GM10266 (cell line): ENCODE results near the gene IMMP2L.
"Not testable (repeated sequence)": the region's sequence is repeated elsewhere in the genome, so short reads cannot be mapped to it uniquely, and the experiment has no call there.

Source experiments
- DNase-seq: peaks from one replicate; pipeline ENCODE4 v3.0.0; 2012; ENCODE audit errors: extremely low spot score
- TF ChIP-seq, protein P1 (sequence below): IDR thresholded peaks from 2 replicates; pipeline ENCODE4 v1.5.1; 2012; ENCODE audit warnings: mild to moderate bottlenecking, low read depth; ENCODE audit not compliant: control insufficient read depth, insufficient read depth; ENCODE audit errors: missing control alignments

The IMMP2L gene

DNA sequence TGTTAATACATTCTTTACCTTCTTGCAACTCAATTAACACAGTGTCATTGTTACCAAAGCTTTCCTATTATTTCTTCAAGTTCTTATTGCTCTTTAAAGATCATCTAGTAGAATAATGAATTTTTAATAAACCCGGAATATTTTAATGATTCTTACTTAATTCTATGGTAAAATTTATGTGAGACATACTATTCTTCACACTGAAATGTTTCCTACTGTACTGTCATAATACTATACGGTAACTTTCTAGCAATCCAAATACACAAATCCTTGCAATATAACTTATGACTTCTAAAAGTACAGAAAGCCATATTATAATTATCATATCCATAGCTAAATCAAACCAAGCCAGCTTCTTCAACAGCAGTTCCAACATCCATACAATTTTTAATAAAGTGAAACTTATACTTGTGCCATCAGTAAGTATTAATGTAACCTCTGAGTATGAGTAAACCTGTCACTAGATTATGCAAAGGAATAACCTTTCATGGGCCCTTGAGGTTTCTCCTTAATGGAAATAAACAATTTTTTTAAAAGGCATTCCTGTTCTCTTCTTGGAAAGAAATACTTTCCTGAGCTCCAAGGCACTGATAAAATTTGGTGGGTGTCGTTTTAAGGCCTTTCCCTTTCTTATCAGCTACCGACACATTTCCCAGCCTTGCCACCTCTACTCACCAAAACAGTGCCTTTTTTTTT is 87.4 kb downstream of the IMMP2L start:
- no peak for DNase-seq
- TF ChIP-seq, protein P1, sequence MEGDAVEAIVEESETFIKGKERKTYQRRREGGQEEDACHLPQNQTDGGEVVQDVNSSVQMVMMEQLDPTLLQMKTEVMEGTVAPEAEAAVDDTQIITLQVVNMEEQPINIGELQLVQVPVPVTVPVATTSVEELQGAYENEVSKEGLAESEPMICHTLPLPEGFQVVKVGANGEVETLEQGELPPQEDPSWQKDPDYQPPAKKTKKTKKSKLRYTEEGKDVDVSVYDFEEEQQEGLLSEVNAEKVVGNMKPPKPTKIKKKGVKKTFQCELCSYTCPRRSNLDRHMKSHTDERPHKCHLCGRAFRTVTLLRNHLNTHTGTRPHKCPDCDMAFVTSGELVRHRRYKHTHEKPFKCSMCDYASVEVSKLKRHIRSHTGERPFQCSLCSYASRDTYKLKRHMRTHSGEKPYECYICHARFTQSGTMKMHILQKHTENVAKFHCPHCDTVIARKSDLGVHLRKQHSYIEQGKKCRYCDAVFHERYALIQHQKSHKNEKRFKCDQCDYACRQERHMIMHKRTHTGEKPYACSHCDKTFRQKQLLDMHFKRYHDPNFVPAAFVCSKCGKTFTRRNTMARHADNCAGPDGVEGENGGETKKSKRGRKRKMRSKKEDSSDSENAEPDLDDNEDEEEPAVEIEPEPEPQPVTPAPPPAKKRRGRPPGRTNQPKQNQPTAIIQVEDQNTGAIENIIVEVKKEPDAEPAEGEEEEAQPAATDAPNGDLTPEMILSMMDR, result no peak

DNA sequence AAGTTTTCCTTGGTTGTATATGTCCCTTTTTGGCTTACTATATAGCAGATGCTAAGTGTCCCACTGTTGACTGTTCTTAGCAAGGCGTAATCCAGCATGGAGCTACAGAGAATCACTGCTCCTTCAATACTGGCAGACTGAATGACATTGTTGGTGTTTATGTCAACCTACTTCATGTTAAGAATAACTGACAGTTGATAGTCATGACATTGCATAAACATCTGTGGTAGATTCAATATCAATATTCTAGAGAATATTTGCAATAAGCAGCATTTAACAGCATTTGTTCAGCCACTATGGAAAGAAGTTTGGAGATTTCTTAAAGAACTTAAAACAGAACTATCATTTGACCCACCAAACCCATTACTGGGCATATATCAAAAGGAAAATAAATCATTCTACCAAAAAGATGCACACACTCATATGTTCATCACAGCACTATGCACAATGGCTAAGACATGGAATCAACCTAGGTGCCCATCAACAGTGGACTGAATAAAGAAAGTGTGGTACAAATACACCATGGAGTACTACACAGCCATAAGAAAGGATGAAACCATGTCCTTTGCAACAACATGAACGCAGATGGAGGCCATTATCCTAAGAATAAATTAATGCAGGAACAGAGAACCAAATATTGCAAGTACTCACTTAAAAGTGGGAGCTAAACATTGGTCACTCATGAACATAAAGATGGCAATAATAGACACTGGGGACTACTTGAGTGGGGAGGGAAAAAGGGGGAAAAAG is 88.7 kb downstream of the IMMP2L start:
- TF ChIP-seq, protein P1, result no peak
- no peak for DNase-seq

DNA sequence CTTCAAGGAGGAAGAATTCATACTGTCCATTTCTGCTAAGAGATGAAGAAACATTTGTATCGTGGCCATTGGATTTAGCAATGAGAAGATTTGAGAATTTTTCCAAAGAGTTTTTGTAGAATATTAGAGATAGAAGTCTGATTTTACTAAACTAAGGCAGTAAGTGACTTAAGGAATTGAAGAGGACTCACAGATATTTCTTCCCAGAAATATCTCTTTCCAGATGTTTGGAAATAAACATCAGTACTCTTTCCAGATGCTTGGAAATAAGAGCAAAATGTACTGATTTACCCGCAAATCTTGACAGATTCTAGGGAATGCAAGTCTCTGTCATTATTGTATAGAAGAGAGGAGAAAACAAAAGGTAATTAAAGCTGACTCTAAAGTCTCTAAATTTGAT is 91.3 kb downstream of the IMMP2L start:
- TF ChIP-seq, protein P1, result no peak
- DNase-seq, result no peak

DNA sequence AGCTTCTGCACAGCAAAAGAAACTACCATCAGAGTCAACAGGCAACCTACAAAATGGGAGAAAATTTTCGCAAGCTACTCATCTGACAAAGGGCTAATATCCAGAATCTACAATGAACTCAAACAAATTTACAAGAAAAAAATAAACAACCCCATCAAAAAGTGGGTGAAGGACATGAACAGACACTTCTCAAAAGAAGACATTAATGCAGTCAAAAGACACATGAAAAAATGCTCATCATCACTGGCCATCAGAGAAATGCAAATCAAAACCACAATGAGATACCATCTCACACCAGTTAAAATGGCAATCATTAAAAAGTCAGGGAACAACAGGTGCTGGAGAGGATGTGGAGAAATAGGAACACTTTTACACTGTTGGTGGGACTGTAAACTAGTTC is 92.4 kb downstream of the IMMP2L start:
- DNase-seq, result not testable (repeated sequence)

DNA sequence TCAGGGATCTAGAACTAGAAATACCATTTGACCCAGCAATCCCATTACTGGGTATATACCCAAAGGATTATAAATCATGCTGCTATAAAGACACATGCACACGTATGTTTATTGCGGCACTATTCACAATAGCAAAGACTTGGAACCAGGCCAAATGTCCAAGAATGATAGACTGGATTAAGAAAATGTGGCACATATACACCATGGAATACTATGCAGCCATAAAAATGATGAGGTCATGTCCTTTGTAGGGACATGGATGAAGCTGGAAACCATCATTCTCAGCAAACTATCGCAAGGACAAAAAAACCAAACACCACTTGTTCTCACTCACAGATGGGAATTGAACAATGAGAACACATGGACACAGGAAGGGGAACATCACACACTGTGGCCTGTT is 96.5 kb downstream of the IMMP2L start:
- not testable (repeated sequence) for DNase-seq

DNA sequence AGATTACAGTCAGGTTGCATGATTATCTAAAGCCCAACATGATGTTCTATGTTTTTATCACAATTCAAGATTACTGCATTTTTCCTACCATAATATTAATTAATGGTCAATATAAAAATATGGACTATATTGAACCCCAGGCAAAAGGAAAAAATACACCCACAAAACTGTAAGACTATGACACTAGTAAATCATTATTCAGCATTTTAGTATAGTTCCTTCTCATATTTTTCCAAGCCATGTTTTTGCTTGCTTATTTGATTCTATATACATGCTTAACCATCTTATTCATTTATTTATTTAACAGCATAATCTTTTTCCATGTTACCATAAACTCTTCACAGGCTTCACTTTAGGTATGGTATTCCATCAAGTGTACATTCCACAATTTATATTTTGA is 101.6 kb downstream of the IMMP2L start:
- TF ChIP-seq, protein P1, result no peak
- no peak for DNase-seq

DNA sequence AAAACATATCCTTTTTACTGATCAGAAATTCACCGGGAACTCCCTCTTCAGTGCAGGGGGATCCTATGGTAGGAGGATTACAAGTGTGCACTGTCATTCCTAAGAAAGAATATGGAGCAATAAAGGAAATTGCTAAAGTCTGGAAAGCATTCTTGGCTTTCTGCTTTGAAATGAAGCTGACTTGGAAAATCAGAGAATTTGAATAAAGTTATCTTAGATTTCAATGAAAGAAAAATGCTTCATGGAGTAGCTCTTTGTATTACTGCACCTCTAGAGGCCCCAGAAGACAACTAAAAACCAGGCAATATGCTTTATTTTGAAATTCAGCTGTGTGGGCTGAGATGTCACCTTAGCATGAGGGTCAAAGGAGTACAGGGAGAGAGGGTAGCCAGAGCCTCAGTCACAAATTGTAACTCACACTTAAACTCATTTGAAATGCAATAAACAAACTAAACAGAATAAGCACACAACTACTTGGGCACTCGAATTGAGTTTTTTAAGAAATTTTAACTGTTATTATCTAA is 102.5 kb downstream of the IMMP2L start:
- DNase-seq, result no peak
- TF ChIP-seq, protein P1, result no peak

DNA sequence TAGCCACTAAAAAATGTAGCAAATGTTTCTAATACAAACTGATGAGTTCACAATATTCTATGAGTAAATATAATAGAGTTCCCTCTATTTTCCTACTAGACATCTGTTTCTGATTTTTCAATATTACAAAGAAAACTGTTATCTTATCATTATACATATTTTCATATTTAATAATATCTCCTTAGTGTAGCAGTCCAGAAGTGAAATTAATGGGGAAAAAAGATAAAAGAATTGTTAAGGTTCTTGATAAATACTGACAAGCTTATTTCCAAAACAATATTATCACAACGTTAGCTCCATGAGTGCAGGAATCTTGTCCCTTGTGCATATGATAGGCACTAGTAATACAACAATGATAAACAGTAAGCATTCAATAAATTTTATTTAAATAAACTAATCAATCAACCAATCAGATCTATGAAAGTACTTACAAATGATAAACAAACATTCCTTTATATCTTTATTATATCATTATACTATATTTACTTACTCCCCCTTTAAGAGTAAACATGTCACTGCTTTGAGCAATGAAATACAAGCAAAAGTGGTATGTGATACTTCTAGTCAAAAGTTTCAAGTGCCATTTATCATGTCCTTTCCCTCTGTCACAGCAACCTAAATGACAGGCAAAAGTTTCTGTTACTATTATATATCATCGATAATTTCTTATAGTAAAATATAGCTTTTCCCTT is 103.1 kb downstream of the IMMP2L start:
- DNase-seq, result no peak
- TF ChIP-seq, protein P1, result no peak

DNA sequence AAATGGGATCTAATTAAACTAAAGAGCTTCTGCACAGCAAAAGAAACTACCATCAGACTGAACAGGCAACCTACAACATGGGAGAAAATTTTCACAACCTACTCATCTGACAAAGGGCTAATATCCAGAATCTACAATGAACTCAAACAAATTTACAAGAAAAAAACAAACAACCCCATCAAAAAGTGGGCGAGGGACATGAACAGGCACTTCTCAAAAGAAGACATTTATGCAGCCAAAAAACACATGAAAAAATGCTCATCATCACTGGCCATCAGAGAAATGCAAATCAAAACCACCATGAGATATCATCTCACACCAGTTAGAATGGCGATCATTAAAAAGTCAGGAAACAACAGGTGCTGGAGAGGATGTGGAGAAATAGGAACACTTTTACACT is 111.6 kb downstream of the IMMP2L start:
- not testable (repeated sequence) for DNase-seq

DNA sequence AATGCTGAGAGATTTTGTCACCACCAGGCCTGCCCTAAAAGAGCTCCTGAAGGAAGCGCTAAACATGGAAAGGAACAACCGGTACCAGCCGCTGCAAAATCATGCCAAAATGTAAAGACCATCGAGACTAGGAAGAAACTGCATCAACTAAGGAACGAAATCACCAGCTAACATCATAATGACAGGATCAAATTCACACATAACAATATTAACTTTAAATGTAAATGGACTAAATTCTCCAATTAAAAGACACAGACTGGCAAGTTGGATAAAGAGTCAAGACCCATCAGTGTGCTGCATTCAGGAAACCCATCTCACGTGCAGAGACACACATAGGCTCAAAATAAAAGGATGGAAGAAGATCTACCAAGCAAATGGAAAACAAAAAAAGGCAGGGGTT is 114.8 kb downstream of the IMMP2L start:
- DNase-seq, result not testable (repeated sequence)
